GM12878 (cell line): ENCODE measurements around the gene LYZ. TPM values are rescaled to one million over a fixed set of nuclear protein-coding genes. Genes with fewer than 3 reads are reported as not detected.

ENCODE experiments used
- CBX3 ChIP-seq: fragments of 200-600 bp; sonication (generic); IDR thresholded peaks from 2 replicates; pipeline ENCODE4 v1.6.1; 2016; ENCODE audit warnings: low read depth, borderline replicate concordance
- CTCF ChIP-seq, 3 experiments: IDR thresholded peaks in 2 of 3; conservative IDR thresholded peaks in 1 of 3; 2 replicates each; pipeline ENCODE4 v1.5.1; 2011; ENCODE audit warnings: low read depth in 3 of 3, low read length in 3 of 3, mild to moderate bottlenecking in 3 of 3, control low read depth in 2 of 3, moderate library complexity in 2 of 3, inconsistent platforms in 1 of 3, mixed read lengths in 1 of 3; ENCODE audit not compliant: control insufficient read depth in 2 of 3, insufficient read depth in 1 of 3; ENCODE audit errors: extremely low read depth in 1 of 3
- E2F4 ChIP-seq: IDR thresholded peaks from 2 replicates; pipeline ENCODE4 v1.6.1; 2012; ENCODE audit warnings: low read depth, low read length, improper control_type of control experiment
- RUNX3 ChIP-seq: IDR thresholded peaks from 2 replicates; pipeline ENCODE4 v1.6.1; 2012; ENCODE audit warnings: low read length, inconsistent platforms
- SMAD1 ChIP-seq: fragments of 450-650 bp; IDR thresholded peaks from 2 replicates; pipeline ENCODE4 v1.6.1; 2018; ENCODE audit warnings: mild to moderate bottlenecking, low read depth; ENCODE audit not compliant: partially characterized antibody
- SUPT20H ChIP-seq: IDR thresholded peaks from 2 replicates; pipeline ENCODE4 v1.6.1; 2011; ENCODE audit warnings: low read depth, mild to moderate bottlenecking, low read length, moderate library complexity, borderline replicate concordance; ENCODE audit not compliant: control insufficient read depth
- polyA plus RNA-seq, 11 experiments: library from polyadenylated mRNA; depleted of rRNA in 4 of 11; unstranded in 6 of 11; stranded (reverse) in 5 of 11; fragments of >200 nt; fragmentation: Nextera tagmentation in 4 of 11; fragmentation: Illumina TruSeq in 1 of 11; extraction: Ambion mirVana in 4 of 11; extraction: Trizol in 1 of 11; gene quantifications; 1 replicate in 1 of 11; 2 replicates in 10 of 11; pipeline versions ENCODE4 v1.2.1 to v1.2.3, GENCODE V29; 2011 to 2016; ENCODE audit warnings: inconsistent platforms in 2 of 11, missing spikeins in 2 of 11, low read depth in 1 of 11
- total RNA-seq, 4 experiments: library from RNA; depleted of rRNA in 3 of 4; stranded (reverse); fragments of >200 nt in 3 of 4; fragmentation: Illumina TruSeq in 1 of 4; extraction: Trizol in 1 of 4; gene quantifications; 2 replicates each; pipeline versions ENCODE4 v1.2.1 to v1.2.3, GENCODE V29; 2013 to 2021
- TF ChIP-seq, protein P1 (sequence below): fragments of 150-350 bp; IDR thresholded peaks from 2 replicates; pipeline ENCODE4 v1.6.1; 2016; ENCODE audit warnings: low read depth, low read length

LYZ gene
- total and polyA plus RNA-seq, 10 of the 15 experiments (the other 5 are each of a cell fraction or from before 2014, with no cell fraction given) = 1.9 TPM; not detected in 9

DNA sequence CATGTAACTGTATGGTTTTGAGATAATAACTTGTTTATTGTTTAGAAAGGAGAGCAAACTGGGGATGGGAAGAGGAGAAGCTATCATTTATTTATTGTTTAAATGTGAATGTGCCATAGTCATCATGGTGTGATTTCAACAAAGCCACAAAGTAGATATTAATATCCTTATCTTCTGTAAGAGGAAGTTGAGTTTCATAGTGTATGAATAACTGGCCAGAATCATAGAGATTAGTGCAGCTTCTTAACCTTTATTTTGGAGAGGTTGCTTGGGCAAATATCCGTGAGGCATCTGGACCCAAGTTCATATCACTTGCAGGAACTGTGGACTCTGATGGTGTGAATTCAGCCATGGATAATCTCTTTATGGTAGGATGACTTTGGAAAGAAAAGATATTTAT lies 26.8 kb upstream of the LYZ start (continued):
- TF ChIP-seq CTCF (IDR thresholded peaks at IDR 0.05 in 2 of 3, conservative IDR thresholded peaks at IDR 0.05 in 1 of 3; ENCODE audit: control insufficient read depth in 2 of 3, extremely low read depth in 1 of 3, insufficient read depth in 1 of 3, low read depth in 3 of 3, low read length in 3 of 3) = no peak
- no peak for TF ChIP-seq CBX3
- TF ChIP-seq SUPT20H = no peak
- TF ChIP-seq SMAD1 = no peak
- TF ChIP-seq, protein P1, sequence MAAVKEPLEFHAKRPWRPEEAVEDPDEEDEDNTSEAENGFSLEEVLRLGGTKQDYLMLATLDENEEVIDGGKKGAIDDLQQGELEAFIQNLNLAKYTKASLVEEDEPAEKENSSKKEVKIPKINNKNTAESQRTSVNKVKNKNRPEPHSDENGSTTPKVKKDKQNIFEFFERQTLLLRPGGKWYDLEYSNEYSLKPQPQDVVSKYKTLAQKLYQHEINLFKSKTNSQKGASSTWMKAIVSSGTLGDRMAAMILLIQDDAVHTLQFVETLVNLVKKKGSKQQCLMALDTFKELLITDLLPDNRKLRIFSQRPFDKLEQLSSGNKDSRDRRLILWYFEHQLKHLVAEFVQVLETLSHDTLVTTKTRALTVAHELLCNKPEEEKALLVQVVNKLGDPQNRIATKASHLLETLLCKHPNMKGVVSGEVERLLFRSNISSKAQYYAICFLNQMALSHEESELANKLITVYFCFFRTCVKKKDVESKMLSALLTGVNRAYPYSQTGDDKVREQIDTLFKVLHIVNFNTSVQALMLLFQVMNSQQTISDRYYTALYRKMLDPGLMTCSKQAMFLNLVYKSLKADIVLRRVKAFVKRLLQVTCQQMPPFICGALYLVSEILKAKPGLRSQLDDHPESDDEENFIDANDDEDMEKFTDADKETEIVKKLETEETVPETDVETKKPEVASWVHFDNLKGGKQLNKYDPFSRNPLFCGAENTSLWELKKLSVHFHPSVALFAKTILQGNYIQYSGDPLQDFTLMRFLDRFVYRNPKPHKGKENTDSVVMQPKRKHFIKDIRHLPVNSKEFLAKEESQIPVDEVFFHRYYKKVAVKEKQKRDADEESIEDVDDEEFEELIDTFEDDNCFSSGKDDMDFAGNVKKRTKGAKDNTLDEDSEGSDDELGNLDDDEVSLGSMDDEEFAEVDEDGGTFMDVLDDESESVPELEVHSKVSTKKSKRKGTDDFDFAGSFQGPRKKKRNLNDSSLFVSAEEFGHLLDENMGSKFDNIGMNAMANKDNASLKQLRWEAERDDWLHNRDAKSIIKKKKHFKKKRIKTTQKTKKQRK = no peak
- TF ChIP-seq RUNX3 = no peak
- TF ChIP-seq E2F4 = no peak
